Choroid plexus epithelial cell (primary cell): ENCODE data around the gene DAW1.
A peak's percentile ranks its signal among the peaks of the same experiment; 100 is the strongest.

ENCODE experiments used
- DNase-seq: peaks from one replicate; pipeline ENCODE4 v3.0.0-alpha.2; 2010; ENCODE audit warnings: low read depth
- H3K4me3 ChIP-seq: 2 replicates; pipeline ENCODE4 v1.5.1; 2011; ENCODE audit warnings: low read depth, mild to moderate bottlenecking, control low read depth, low read length, moderate library complexity
- TF ChIP-seq, protein P1 (sequence below): conservative IDR thresholded peaks from 2 replicates; pipeline ENCODE4 v1.5.1; 2011; ENCODE audit warnings: low read depth, mild to moderate bottlenecking, control low read depth, inconsistent platforms, low read length, moderate library complexity

The DAW1 gene

GRCh38 chr2:227903381-227903780, 31.9 kb downstream of the DAW1 start:
- no peak for DNase-seq
- H3K4me3 ChIP-seq = no peak overlapping the region
- TF ChIP-seq, protein P1, sequence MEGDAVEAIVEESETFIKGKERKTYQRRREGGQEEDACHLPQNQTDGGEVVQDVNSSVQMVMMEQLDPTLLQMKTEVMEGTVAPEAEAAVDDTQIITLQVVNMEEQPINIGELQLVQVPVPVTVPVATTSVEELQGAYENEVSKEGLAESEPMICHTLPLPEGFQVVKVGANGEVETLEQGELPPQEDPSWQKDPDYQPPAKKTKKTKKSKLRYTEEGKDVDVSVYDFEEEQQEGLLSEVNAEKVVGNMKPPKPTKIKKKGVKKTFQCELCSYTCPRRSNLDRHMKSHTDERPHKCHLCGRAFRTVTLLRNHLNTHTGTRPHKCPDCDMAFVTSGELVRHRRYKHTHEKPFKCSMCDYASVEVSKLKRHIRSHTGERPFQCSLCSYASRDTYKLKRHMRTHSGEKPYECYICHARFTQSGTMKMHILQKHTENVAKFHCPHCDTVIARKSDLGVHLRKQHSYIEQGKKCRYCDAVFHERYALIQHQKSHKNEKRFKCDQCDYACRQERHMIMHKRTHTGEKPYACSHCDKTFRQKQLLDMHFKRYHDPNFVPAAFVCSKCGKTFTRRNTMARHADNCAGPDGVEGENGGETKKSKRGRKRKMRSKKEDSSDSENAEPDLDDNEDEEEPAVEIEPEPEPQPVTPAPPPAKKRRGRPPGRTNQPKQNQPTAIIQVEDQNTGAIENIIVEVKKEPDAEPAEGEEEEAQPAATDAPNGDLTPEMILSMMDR = no peak

DNA sequence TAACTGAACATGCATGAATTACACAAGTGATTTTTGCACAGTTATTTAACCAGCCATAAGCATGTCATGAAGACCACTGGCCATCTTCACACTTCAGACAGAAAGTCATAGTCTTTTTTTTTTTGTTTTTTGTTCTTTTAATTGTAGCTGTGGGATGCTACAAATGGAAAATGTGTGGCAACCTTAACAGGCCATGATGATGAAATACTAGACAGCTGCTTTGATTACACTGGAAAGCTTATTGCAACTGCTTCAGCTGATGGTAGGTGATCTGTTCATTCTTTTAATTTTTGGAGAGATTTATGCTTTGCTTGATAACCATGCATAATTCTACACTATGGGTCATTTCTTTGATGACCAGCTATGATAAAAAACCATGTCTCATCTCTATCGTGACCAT, 35.6 kb downstream of the DAW1 start:
- TF ChIP-seq, protein P1 = no peak
- peak; percentile 26 for DNase-seq
- no peak overlapping the region for H3K4me3 ChIP-seq

DNA sequence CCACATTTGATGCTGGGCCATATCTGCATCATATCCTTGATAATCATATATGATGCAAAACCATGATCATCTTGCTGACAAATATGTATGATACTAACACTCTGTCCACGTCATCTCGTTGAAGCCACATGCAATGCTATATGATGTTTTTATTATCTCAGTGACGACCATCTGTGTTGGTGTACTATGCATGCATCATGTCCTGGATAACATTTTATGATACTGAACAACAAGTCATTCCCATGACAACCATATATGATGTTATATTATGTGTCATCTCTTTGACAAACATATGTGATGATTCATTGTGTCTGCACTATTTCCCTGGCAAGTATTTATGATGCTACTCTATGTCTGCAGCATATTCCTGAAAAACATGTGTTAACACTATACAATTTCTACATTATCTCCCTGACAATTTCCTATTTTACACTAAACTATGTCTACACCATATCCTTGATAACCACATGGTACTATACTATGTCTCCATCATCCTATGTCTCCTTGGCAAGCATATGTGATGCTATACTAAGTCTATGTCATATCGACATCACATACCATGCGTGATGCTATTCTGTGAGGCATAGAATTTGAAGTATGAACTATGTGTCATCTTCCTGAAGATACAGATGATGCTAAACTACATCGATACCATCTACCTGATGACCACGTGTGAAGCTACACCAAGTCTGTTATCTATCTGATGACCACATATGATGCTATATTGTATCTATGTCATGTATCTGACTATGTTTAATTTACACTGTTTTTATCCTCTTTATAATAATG, 37.0 kb downstream of the DAW1 start:
- DNase-seq = peak; percentile 39
- TF ChIP-seq, protein P1 = no peak
- H3K4me3 ChIP-seq = no peak overlapping the region

GRCh38 chr2:227914362-227914761, 42.9 kb downstream of the DAW1 start:
- TF ChIP-seq, protein P1 = no peak
- no peak overlapping the region for H3K4me3 ChIP-seq
- DNase-seq = no peak

DNA sequence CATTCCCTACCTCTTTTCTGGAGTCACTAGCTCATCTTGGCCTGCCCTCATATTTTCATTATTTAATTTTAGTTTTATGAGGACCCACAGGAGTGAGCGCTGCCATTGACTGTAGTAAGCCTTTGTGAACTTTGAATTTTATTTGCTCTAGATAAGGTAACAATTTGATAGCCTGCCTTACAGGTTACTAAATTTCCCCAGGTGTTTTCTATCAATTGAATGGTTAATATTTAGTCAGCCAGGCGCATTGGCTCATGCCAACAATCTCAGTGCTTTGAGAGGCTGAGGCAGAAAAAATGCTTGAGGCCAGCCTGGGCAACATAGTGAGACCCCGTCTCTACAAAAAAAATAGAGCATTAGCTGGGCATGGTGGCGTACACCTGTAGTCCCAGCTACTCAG, 50.2 kb downstream of the DAW1 start:
- TF ChIP-seq, protein P1 = no peak
- DNase-seq = no peak
- no peak overlapping the region for H3K4me3 ChIP-seq

DNA sequence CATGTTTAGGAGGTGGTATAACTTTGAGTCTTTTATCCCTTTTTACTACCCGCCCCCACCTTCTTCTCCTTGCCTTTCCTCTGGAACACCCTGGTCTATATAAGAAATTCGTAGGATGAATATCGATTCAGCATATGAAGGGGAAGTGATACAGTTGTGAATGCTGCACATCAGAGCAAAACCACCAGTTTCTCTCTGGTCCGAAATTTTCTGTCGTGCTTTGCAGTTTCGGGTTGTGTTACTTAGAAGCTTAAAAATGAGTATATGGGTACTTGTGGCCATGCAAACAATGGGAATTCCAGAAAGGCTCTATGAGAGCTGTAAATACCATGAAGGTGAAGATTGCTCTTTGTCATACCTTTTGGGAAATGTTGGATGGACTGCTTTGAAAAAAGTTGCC, 60.6 kb downstream of the DAW1 start:
- DNase-seq = no peak
- TF ChIP-seq, protein P1 = no peak
- H3K4me3 ChIP-seq = no peak overlapping the region

GRCh38 chr2:227932403-227932802, 61.0 kb downstream of the DAW1 start:
- DNase-seq = no peak
- H3K4me3 ChIP-seq = no peak overlapping the region
- TF ChIP-seq, protein P1 = no peak
